ENCODE measurements around the gene LEFTY1. TPM values are rescaled to one million over a fixed set of nuclear protein-coding genes. Genes with fewer than 3 reads are reported as not detected.

LEFTY1 gene
- total RNA-seq, 4 donors from 2014 or later = 1.0 TPM; not detected in 3

- 82 to 83% methylated on average over 5 to 6 of the region's 13 CpGs for WGBS, 2 donors
- TF ChIP-seq POLR2A (IDR thresholded peaks at IDR 0.05) (no peak), CTCF (IDR thresholded peaks at IDR 0.05) (peak in 4 of 6 experiments; percentile 53 to 64 (median 60))
- peak; percentile 74 for DNase-seq
Measured at GRCh38 chr1:225845571-225846259, 43.2 kb downstream of the LEFTY1 start.

GRCh38 chr1:225845097-225845496 is 43.8 kb downstream of the LEFTY1 start:
- peaks cover 36 to 64% of the 10 kb centered on the region in 2 donors for H3K36me3 ChIP-seq
- no peak overlapping the region for H3K4me3 ChIP-seq (replicated peaks in 1 of 3)
- DNase-seq = no peak
- no peaks in the 10 kb centered on the region for H3K9me3 ChIP-seq
- WGBS, 2 donors = 92 to 94% methylated on average over 14 of the region's 14 CpGs
- no peaks in the 10 kb centered on the region for H3K27me3 ChIP-seq
- intact Hi-C loops (cut with DNase I) = loop anchor here (10.0 kb wide), 2 partner anchors 70 to 370 kb away; partner anchors contain the start of gene SRP9
- H3K27ac ChIP-seq = no peak overlapping the region
- H3K4me1 ChIP-seq = no peaks in the 10 kb centered on the region
- TF ChIP-seq POLR2A (IDR thresholded peaks at IDR 0.05) = no peak
- TF ChIP-seq CTCF (IDR thresholded peaks at IDR 0.05) = no peak

More at GRCh38 chr1:225845571-225846259, 43.2 kb downstream of the LEFTY1 start:
- Histone ChIP-seq H3K4me3 (replicated peaks in 1 of 3) (no peak overlapping the region), H3K9me3 (no peaks in the 10 kb centered on the region), H3K4me1 (no peaks in the 10 kb centered on the region), H3K27me3 (no peaks in the 10 kb centered on the region), H3K27ac (no peak overlapping the region), H3K36me3 (peaks cover 32 to 58% of the 10 kb centered on the region in 2 donors)
- intact Hi-C loops (cut with DNase I) = loop anchor here (10.0 kb wide), 2 partner anchors 71 to 371 kb away; partner anchors contain the start of gene SRP9

- WGBS, 2 donors = 76 to 85% methylated on average over 17 to 18 of the region's 18 CpGs
- H3K36me3 ChIP-seq = peaks cover 43 to 71% of the 10 kb centered on the region in 2 donors
- TF ChIP-seq POLR2A (IDR thresholded peaks at IDR 0.05) = no peak
- no peak for TF ChIP-seq CTCF (IDR thresholded peaks at IDR 0.05)
- H3K27ac ChIP-seq = peak overlapping the region in 1 of 3 donors; percentile 31
- no peaks in the 10 kb centered on the region for H3K27me3 ChIP-seq
- H3K4me3 ChIP-seq (replicated peaks in 1 of 3) = no peak overlapping the region
- intact Hi-C loops (cut with DNase I) = loop anchor here (10.0 kb wide), 2 partner anchors 70 to 370 kb away; partner anchors contain the start of gene SRP9
- no peaks in the 10 kb centered on the region for H3K9me3 ChIP-seq
- H3K4me1 ChIP-seq = no peaks in the 10 kb centered on the region
- peak; percentile 34 to 43 for DNase-seq
Measured at GRCh38 chr1:225844236-225845061, 44.5 kb downstream of the LEFTY1 start.

GRCh38 chr1:225843426-225843795 is 45.5 kb downstream of the LEFTY1 start:
- TF ChIP-seq CTCF (IDR thresholded peaks at IDR 0.05) = no peak
- TF ChIP-seq POLR2A (IDR thresholded peaks at IDR 0.05) = no peak
- peaks cover 48 to 81% of the 10 kb centered on the region in 2 donors for H3K36me3 ChIP-seq
- WGBS, 2 donors = 79 to 94% methylated on average over 6 of the region's 6 CpGs
- intact Hi-C loops (cut with DNase I) = loop anchor here (10.0 kb wide), 2 partner anchors 69 to 369 kb away; partner anchors contain the start of gene SRP9
- peak overlapping the region in 1 of 3 donors; percentile 31 for H3K27ac ChIP-seq
- H3K9me3 ChIP-seq = no peaks in the 10 kb centered on the region
- no peaks in the 10 kb centered on the region for H3K27me3 ChIP-seq
- no peak for DNase-seq
- H3K4me3 ChIP-seq (replicated peaks in 1 of 3) = no peak overlapping the region
- no peaks in the 10 kb centered on the region for H3K4me1 ChIP-seq

Data from thyroid gland (tissue), 4 donors.